ENCODE data around the gene ZHX3.

The ZHX3 gene

GRCh38 chr20:41363601-41364000, 46.1 kb upstream of the ZHX3 start:
- Histone ChIP-seq H4K20me1 (ENCODE audit: control insufficient read depth, insufficient read depth, low read depth, low read length) (no peaks in the 10 kb centered on the region), H3K79me2 (ENCODE audit: control insufficient read depth, low read length) (no peaks in the 10 kb centered on the region), H3K4me1 (ENCODE audit: control insufficient read depth, low read length) (no peaks in the 10 kb centered on the region), H3K9me3 (ENCODE audit: control insufficient read depth, insufficient read depth, low read length) (no peaks in the 10 kb centered on the region), H3K9me2 (replicated peaks; ENCODE audit: control insufficient read depth, low read length) (no peaks in the 10 kb centered on the region), H3K4me3 (ENCODE audit: low read length) (no peak overlapping the region), H3K4me2 (ENCODE audit: low read length) (no peak overlapping the region), H3K36me3 (ENCODE audit: control insufficient read depth, low read length) (no peaks in the 10 kb centered on the region), H3K27ac (ENCODE audit: low read depth, low read length) (no peak overlapping the region), H3F3A (ENCODE audit: control insufficient read depth, insufficient read depth) (no peaks in the 10 kb centered on the region), H3K27me3 (ENCODE audit: control insufficient read depth, low read length) (no peaks in the 10 kb centered on the region)
- TF ChIP-seq EZH2phosphoT487 (IDR thresholded peaks at IDR 0.05; ENCODE audit: borderline replicate concordance, low read length): no peak
- TF ChIP-seq, protein P1, sequence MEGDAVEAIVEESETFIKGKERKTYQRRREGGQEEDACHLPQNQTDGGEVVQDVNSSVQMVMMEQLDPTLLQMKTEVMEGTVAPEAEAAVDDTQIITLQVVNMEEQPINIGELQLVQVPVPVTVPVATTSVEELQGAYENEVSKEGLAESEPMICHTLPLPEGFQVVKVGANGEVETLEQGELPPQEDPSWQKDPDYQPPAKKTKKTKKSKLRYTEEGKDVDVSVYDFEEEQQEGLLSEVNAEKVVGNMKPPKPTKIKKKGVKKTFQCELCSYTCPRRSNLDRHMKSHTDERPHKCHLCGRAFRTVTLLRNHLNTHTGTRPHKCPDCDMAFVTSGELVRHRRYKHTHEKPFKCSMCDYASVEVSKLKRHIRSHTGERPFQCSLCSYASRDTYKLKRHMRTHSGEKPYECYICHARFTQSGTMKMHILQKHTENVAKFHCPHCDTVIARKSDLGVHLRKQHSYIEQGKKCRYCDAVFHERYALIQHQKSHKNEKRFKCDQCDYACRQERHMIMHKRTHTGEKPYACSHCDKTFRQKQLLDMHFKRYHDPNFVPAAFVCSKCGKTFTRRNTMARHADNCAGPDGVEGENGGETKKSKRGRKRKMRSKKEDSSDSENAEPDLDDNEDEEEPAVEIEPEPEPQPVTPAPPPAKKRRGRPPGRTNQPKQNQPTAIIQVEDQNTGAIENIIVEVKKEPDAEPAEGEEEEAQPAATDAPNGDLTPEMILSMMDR (IDR thresholded peaks at IDR 0.05; ENCODE audit: low read depth, low read length, poor library complexity, severe bottlenecking): no peak

- H3K4me2 ChIP-seq (ENCODE audit: low read length): no peak overlapping the region
- H3K27me3 ChIP-seq (ENCODE audit: control insufficient read depth, low read length): no peaks in the 10 kb centered on the region
- no peaks in the 10 kb centered on the region for H3K9me2 ChIP-seq (replicated peaks; ENCODE audit: control insufficient read depth, low read length)
- no peaks in the 10 kb centered on the region for H3K79me2 ChIP-seq (ENCODE audit: control insufficient read depth, low read length)
- H4K20me1 ChIP-seq (ENCODE audit: control insufficient read depth, insufficient read depth, low read depth, low read length): no peaks in the 10 kb centered on the region
- no peaks in the 10 kb centered on the region for H3K9me3 ChIP-seq (ENCODE audit: control insufficient read depth, insufficient read depth, low read length)
- no peaks in the 10 kb centered on the region for H3K36me3 ChIP-seq (ENCODE audit: control insufficient read depth, low read length)
- H3K4me3 ChIP-seq (ENCODE audit: low read length): no peak overlapping the region
- TF ChIP-seq, protein P1 (IDR thresholded peaks at IDR 0.05; ENCODE audit: low read depth, low read length, poor library complexity, severe bottlenecking): no peak
- TF ChIP-seq EZH2phosphoT487 (IDR thresholded peaks at IDR 0.05; ENCODE audit: borderline replicate concordance, low read length): no peak
- no peaks in the 10 kb centered on the region for H3K4me1 ChIP-seq (ENCODE audit: control insufficient read depth, low read length)
- H3F3A ChIP-seq (ENCODE audit: control insufficient read depth, insufficient read depth): no peaks in the 10 kb centered on the region
- no peak overlapping the region for H3K27ac ChIP-seq (ENCODE audit: low read depth, low read length)
Observed at GRCh38 chr20:41362748-41363140, 45.2 kb upstream of the ZHX3 start.

- TF ChIP-seq, protein P1 (IDR thresholded peaks at IDR 0.05; ENCODE audit: low read depth, low read length, poor library complexity, severe bottlenecking): no peak
- TF ChIP-seq EZH2phosphoT487 (IDR thresholded peaks at IDR 0.05; ENCODE audit: borderline replicate concordance, low read length): no peak
- Histone ChIP-seq H3K79me2 (ENCODE audit: control insufficient read depth, low read length) (no peaks in the 10 kb centered on the region), H3K9me2 (replicated peaks; ENCODE audit: control insufficient read depth, low read length) (no peaks in the 10 kb centered on the region), H3K27me3 (ENCODE audit: control insufficient read depth, low read length) (no peaks in the 10 kb centered on the region), H3F3A (ENCODE audit: control insufficient read depth, insufficient read depth) (no peaks in the 10 kb centered on the region), H3K4me2 (ENCODE audit: low read length) (no peak overlapping the region), H3K4me3 (ENCODE audit: low read length) (no peak overlapping the region), H4K20me1 (ENCODE audit: control insufficient read depth, insufficient read depth, low read depth, low read length) (no peaks in the 10 kb centered on the region), H3K4me1 (ENCODE audit: control insufficient read depth, low read length) (no peaks in the 10 kb centered on the region), H3K27ac (ENCODE audit: low read depth, low read length) (no peak overlapping the region), H3K9me3 (ENCODE audit: control insufficient read depth, insufficient read depth, low read length) (no peaks in the 10 kb centered on the region), H3K36me3 (ENCODE audit: control insufficient read depth, low read length) (no peaks in the 10 kb centered on the region)
Observed at GRCh38 chr20:41361757-41362747, 44.5 kb upstream of the ZHX3 start.

All from DOHH2 (cell line).